Neural cell (in vitro differentiated cells): ENCODE measurements around the gene SHC1.

Experiments used
- CTCF ChIP-seq: fragments of 450-650 bp; IDR thresholded peaks from 2 replicates; pipeline ENCODE4 v1.5.1; 2014; ENCODE audit warnings: antibody characterized with exemption, mild to moderate bottlenecking, moderate library complexity; ENCODE audit not compliant: poor library complexity, severe bottlenecking
- MXI1 ChIP-seq: fragments of 450-650 bp; conservative IDR thresholded peaks from 2 replicates; pipeline ENCODE4 v1.6.1; 2014; ENCODE audit warnings: antibody characterized with exemption, mild to moderate bottlenecking; ENCODE audit not compliant: poor library complexity, severe bottlenecking
- RAD21 ChIP-seq: fragments of 450-650 bp; conservative IDR thresholded peaks from 2 replicates; pipeline ENCODE4 v1.6.1; 2014; ENCODE audit warnings: antibody characterized with exemption, mild to moderate bottlenecking, moderate library complexity
- REST ChIP-seq: IDR thresholded peaks from 2 replicates; pipeline ENCODE4 v1.6.1; 2012; ENCODE audit warnings: borderline replicate concordance

DNA sequence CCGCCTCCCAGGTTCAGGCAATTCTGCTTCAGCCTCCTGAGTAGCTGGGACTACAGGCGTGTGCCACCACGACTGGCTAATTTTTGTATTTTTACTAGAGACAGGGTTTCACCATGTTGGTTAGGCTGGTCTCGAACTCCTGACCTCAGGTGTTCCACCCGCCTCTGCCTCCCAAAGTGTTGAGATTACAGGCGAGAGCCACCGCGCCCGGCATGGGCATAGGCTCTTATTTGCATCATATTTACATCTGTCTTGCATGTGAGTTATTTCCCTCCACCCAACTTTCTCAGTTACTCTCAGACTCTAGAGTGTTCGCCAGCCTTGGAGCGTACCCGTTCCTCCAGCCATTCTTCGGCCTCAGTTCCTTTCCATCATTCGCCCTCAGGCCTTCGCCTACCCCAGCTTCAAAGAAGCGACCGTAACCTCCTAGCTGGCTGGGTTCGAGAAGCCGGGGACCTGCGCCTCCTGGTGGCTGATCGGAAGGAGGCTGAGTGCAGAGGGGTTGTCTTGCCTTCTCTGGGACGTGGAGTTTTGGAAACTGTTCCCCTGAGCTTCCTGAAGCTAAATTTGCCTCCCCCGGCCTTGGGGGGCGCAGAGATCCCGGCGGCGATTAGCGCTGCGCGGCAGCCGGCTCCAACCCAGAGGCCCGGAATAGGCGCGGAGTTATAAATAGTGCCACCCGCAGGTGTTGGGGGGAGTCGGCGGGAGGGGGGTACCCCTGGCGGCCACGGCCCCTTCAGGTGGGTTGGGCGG lies 28.4 kb upstream of the SHC1 start:
- peak; percentile 87 for TF ChIP-seq CTCF
- no peak for TF ChIP-seq MXI1
- TF ChIP-seq RAD21 = peak; percentile 62
- no peak for TF ChIP-seq REST
